ENCODE results near the gene IL2RA.
A peak's percentile ranks its signal among the peaks of the same experiment; 100 is the strongest.

IL2RA gene

GRCh38 chr10:6037422-6037821 is 24.7 kb downstream of the IL2RA start:
- DNase-seq, result no peak

- DNase-seq, result no peak
Observed at GRCh38 chr10:6036861-6037321, 25.3 kb downstream of the IL2RA start.

GRCh38 chr10:6035931-6036575 is 26.1 kb downstream of the IL2RA start:
- no peak for DNase-seq

- DNase-seq, result no peak
Observed at GRCh38 chr10:6035101-6035834, 26.9 kb downstream of the IL2RA start.

GRCh38 chr10:6034371-6034770 is 27.8 kb downstream of the IL2RA start:
- no peak for DNase-seq

- no peak for DNase-seq
Observed at GRCh38 chr10:6033954-6034353, 28.2 kb downstream of the IL2RA start.

- no peak for DNase-seq
Observed at GRCh38 chr10:6030940-6031339, 31.2 kb downstream of the IL2RA start.

- DNase-seq, result no peak
Observed at GRCh38 chr10:6030217-6030616, 31.9 kb downstream of the IL2RA start.

GRCh38 chr10:6027929-6028328 is 34.2 kb downstream of the IL2RA start:
- no peak for DNase-seq

GRCh38 chr10:6025683-6026255 is 36.4 kb downstream of the IL2RA start:
- DNase-seq, result no peak

- DNase-seq, result no peak
Observed at GRCh38 chr10:6024334-6024682, 37.9 kb downstream of the IL2RA start.

GRCh38 chr10:6023661-6024333 is 38.4 kb downstream of the IL2RA start:
- DNase-seq, result no peak

GRCh38 chr10:6022660-6023059 is 39.5 kb downstream of the IL2RA start:
- DNase-seq, result no peak

- DNase-seq, result no peak
Observed at GRCh38 chr10:6020826-6021225, 41.3 kb downstream of the IL2RA start.

GRCh38 chr10:6019796-6020195 is 42.4 kb downstream of the IL2RA start:
- DNase-seq, result no peak

- DNase-seq, result no peak
Observed at GRCh38 chr10:6019010-6019782, 43.0 kb downstream of the IL2RA start.

GRCh38 chr10:6018422-6018821 is 43.7 kb downstream of the IL2RA start:
- no peak for DNase-seq

- DNase-seq, result no peak
Observed at GRCh38 chr10:6017781-6018354, 44.3 kb downstream of the IL2RA start.

GRCh38 chr10:6014241-6014761 is 47.9 kb downstream of the IL2RA start:
- peak in 6 of 14 donors; percentile 10 to 37 (median 18) for DNase-seq

GRCh38 chr10:6013413-6014192 is 48.6 kb downstream of the IL2RA start:
- DNase-seq, result no peak

All from C1 segment of cervical spinal cord (tissue), 14 donors.